GM21825 (cell line): Measurements from ENCODE around the gene LAMA5.

ENCODE experiments used
- ATAC-seq: cut with Tn5 transposase; IDR thresholded peaks from one replicate; pipeline ENCODE4 v1.9.1; 2021; ENCODE audit warnings: mild to moderate bottlenecking, moderate library complexity; ENCODE audit not compliant: unreplicated experiment

LAMA5 gene

DNA sequence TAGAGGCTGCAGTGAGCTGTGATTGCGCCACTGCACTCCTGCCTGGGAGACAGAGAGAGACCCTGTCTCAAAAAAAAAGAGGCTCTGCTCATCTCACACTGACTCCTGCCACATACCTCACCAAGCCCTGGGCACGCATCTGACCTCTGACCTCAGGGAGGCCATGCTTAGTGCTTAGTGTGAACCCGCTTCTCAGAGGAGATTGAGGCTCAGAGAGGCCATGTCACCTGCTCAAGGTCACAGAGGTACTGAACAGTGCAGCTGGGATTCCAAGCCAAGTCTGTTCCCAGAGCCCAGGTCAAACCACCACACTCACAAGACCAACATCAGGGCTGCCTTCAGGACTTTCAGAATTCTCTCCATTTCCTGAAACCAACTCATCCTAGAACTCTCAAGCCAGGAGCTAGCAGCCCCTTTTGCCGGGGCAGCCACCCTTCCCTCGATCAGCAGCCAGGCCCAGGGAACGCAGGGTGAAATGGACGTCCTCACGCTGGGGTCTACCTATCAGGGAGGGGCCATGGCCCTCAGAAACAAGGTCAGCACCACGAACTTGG lies 37.1 kb upstream of the LAMA5 start:
- ATAC-seq = no peak

DNA sequence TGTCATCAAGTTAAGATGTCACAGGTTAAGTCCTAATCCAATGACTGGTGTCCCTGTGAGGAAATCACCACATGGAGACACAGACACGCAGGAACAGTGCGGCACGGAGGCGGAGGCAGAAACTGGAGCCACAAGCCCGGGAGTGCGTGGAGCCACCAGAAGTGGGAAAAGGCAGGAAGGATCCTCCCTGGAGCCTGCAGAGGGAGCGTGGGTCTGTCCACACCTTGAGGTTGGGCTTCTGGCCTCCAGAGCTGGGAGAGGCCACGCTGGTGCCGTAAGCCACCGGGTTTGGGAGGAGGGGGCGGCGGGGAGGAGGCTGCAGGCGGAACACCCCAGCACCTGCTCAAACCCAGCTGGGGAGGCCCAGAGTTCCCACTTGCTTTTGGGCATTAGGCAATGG lies 36.2 kb upstream of the LAMA5 start:
- no peak for ATAC-seq

DNA sequence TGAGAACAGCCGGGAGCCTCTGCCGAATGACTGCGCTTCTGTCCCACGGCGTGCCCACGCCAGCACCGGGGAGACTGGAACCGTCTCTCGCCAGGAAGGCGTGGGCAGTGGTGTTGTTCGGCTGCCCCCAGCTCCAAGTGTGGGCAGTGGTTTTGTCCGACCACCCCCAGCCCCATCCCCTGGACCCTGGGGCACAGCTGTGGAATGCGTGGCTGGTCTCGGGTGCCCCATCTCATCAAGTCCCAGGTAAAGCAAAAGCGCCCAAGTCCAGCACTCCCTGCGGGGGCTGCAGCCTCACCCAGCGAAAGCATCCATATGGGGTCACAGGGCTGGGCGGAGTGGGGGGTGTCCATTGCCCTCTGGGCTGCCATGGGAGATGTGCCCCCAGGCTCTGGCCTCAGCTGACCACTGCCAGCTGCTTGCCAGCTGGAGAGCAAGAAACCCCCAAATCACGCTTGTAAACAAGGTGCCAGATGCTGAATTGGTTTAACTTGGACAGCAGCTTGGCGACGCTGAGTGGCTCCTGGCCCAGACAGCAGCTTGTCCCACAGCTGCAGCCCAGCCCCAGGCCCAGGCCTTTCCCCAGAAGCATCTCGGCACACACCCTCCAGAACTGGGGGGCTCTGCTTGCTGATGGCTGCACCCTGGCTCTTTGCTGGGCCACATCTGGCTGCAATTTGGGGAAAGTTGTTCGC lies 35.5 kb upstream of the LAMA5 start:
- no peak for ATAC-seq

DNA sequence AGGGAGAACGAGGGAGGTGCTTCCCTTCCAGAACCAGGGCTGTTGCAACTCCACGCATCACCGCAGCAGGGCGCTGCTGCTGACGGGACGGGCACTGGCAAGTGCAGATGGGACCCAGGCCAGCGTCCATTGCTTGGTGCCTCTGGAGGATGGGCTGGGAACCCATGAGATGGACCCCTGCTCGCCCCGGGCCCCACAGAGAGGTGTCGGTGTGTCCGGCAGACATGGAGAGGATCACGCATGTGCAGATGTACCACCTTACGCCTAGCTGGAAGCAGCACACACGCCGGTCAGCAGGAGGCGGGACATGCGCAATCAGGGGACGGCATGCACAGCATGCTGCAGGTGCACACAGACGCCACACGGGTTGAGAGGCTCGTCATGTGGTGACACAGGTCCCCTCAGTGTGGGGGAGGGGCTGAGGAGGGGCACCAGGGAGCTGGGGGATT lies 34.2 kb upstream of the LAMA5 start:
- no peak for ATAC-seq

DNA sequence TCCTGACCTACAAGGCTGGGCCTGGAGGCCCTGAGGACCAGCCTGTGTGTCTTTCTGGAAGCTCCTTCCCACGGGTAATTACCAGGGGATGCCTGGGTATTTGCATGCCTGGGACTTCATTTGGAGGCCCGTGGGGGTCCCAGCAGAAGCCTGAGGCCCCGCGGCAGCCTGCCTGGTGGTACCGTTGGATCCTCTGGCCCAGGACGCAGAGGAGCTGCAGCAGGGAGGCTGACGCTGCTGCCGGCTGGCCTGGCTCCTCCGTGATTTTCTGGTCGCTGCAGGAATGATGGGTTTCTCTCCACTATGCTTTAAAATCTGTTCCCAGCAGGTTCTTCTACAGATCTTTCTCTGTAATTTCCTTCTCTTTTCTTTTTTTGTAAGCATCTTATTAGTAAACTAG lies 33.4 kb upstream of the LAMA5 start:
- ATAC-seq = no peak

DNA sequence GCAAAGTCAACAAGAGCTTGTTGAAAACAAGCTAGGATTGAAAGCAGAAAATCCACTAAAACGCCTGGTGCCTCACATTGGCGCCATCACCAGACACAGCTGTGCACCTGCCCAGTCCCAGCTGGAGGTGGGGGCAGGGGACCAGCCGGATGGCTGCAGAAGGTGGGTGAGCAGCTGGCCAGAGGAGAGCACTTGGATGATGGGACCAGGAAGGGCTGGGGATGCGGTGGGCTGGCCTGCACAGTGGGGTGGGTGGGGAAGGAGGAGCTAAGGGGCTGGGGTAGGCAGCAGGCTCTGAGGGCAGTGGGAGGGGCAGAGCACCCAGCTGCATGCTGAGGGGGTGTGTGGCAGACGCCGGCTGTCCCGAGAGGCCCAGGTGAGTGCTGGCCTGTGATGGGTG lies 32.9 kb upstream of the LAMA5 start:
- no peak for ATAC-seq

DNA sequence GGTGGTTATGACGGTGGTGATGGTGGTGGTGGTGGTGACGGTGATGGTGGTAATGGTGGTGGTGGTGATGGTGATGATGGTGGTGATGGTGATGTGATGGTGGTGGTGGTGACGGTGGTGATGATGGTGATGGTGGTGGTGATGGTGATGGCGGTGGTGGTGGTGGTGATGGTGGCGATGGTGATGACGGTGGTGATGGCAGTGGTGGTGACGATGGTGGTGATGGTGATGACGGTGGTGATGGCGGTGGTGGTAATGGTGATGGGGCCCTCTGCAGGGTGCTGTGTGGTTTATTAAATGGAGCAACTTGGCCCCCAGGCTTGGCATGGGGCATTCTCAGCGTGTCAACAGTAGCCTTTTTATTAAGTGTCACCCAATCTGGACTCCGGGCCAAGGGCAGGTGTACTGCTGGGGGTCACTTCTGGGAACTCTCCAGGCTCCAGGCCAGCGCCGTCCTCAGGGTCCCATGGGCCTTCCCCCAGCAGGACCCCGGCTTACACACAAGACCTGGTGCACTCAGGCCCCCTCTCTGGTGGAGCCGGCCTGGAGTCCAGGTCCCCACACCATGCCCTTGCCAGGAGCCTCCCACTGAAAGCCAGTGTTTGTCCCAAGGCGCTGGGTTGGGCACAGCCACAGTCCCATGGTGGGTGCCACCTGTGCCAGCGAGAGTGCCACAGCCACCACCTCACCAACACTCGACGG lies 31.2 kb upstream of the LAMA5 start:
- ATAC-seq = no peak

GRCh38 chr20:62396367-62397239 lies 29.5 kb upstream of the LAMA5 start:
- ATAC-seq = no peak

DNA sequence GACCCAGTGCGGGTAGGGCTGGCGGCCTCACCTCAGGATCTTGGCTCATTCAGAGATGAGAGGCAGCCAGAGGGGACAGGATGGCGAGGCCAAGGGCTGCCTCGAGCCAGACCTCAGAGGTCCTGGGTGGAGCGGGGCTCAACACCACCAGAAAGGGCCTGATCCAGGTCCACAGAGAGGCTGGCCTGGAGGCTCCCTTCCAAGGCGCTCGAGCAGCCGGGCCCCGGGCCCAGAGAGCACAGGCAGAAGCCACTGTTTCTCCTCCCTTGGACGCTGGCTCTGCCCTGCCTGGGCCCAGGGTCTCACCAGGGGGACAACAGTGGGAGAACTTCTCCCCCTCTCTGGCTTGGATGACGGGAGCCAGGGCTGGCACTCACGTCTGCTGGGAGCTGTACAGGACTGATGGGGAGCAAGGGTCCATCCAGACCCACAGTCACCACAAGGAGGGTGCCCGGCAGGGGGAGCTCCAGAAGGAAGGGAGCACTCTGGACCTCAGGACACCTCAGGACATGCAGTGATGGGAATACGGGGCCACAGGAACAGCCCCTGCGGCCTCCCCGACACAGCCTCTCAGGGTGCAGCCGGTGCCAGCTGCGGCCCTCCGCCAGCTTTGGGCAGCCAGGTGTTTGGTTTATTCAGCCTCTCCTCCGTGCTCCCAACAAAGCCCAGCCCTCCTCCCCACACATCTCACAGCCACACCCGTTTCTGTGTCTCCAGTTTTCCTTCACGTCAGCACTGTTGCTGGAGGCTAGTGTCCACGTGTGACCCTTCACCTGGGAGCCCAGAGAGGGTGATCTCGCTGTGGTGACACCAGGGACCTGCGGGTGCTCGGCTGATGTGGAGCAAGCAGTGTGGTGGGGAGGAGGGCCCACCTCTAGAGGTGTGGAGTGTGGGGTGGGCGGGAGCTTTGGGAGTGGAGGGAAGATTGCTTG lies 28.5 kb upstream of the LAMA5 start:
- ATAC-seq = no peak

- no peak for ATAC-seq
Measured at GRCh38 chr20:62394248-62395245, 27.4 kb upstream of the LAMA5 start.

GRCh38 chr20:62393830-62394229 lies 26.7 kb upstream of the LAMA5 start:
- no peak for ATAC-seq

DNA sequence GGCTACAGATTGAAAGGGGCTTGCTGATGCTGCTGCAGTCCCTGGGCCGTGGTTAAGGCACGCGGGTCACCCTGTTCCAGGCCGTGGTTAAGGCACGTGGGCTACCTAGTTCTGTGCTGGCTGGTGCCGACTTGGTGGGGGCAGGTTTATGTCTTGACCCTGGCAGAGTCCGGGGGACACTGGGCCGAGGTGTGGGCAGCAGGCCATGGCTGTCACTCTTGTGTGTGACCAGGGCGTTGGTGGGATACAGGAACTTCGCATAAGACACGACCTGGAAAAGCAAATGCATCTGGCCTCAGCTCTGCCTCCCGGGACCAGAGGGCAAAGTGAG lies 26.2 kb upstream of the LAMA5 start:
- ATAC-seq = no peak

- ATAC-seq = no peak
Measured at GRCh38 chr20:62392621-62393334, 25.7 kb upstream of the LAMA5 start.

GRCh38 chr20:62392077-62392418 lies 24.9 kb upstream of the LAMA5 start:
- ATAC-seq = no peak

DNA sequence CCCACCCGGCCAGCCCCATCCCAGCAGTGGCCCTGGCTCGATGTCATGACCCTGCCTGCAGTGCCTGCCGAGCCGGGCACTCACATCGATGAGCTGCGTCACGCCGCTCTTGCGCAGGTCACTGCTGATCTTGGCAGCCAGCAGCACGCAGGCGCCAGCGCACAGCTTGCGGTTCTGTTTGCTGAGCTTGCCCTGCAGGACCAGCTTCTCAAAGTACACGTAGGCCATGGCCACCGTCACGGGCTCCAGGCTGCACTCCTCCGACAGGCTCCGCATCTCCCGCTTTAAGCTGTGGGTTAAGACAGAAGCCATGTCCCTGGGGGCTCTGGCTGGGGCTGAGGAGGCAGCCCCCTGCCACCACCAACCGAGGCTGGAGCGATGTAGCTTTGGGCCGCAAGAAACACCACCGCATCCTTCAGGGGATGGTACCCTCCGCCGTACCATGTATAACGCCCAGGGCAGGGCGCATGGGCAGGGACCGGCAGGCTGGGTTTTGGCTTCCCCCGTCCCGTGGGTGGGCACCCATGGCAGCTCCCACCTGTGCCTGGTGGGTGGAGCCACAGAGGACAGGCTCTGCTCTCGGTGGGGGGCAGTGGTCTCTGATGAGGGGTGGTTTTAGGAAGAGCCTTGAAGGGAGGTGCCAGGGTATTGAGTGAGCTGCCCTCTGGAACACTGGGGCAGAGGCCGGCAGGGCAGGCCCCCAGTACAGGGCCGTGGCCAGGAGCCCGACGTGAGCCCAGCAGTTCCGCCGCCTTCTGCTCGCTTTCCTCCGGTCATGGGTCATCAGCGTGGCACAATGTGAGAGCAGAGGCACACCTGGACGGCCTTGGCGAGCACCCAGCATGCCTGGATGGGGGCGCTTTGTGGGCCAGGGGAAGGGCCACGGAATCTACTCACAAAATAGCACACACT lies 24.3 kb upstream of the LAMA5 start:
- ATAC-seq = no peak

- no peak for ATAC-seq
Measured at GRCh38 chr20:62390317-62391164, 23.4 kb upstream of the LAMA5 start.

DNA sequence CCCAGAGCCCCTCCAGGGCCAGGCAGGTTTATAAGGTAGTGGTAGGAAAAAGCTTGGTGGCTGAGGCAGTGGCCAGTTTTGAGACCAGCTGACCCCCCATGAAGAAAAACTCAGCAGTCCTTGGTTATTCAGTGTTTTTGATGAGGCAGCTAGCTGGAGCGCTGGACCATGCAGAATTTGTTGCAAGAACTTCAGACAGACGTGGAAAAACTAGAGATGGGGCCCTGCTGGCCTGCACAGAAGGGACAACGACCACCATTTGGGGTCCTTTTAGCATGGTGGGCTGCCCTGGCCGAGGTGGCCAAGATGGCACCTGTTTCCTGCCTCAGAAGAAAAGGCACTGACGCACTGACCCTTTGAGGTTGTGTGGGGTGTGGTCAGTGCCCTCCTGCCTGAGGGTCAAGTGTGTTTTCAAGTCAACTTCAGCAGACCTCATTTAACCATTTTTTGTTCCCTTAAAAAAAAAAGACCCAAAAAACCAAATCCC lies 22.5 kb upstream of the LAMA5 start:
- ATAC-seq = no peak
